Activated CD8-positive, alpha-beta memory T cell treated with anti-CD3 and anti-CD28 coated beads for 48 hours (primary cell): ENCODE data around the gene SPECC1L.

ENCODE experiments used
- DNase-seq, 3 experiments: peaks; one replicate each; pipeline ENCODE4 v3.0.0-alpha.2; 2020; ENCODE audit warnings: low read depth in 2 of 3, low spot score in 2 of 3

The SPECC1L gene

GRCh38 chr22:24394254-24394653 is 123.6 kb downstream of the SPECC1L start:
- DNase-seq = no peak

GRCh38 chr22:24398409-24398808 is 127.8 kb downstream of the SPECC1L start:
- DNase-seq = no peak

GRCh38 chr22:24400034-24400725 is 129.5 kb downstream of the SPECC1L start:
- DNase-seq = no peak

GRCh38 chr22:24400726-24401596 is 130.3 kb downstream of the SPECC1L start:
- DNase-seq = no peak

GRCh38 chr22:24401931-24402367 is 131.3 kb downstream of the SPECC1L start:
- no peak for DNase-seq

GRCh38 chr22:24402460-24403192 is 132.0 kb downstream of the SPECC1L start:
- no peak for DNase-seq

GRCh38 chr22:24403346-24403745 is 132.7 kb downstream of the SPECC1L start:
- DNase-seq = no peak

- no peak for DNase-seq
Observed at GRCh38 chr22:24404561-24405275, 134.1 kb downstream of the SPECC1L start.

GRCh38 chr22:24405631-24406321 is 135.1 kb downstream of the SPECC1L start:
- no peak for DNase-seq

GRCh38 chr22:24406322-24407277 is 136.0 kb downstream of the SPECC1L start:
- DNase-seq = no peak

GRCh38 chr22:24407278-24407665 is 136.6 kb downstream of the SPECC1L start:
- no peak for DNase-seq

GRCh38 chr22:24407884-24408283 is 137.3 kb downstream of the SPECC1L start:
- DNase-seq = no peak

- no peak for DNase-seq
Observed at GRCh38 chr22:24408630-24409029, 138.0 kb downstream of the SPECC1L start.

- DNase-seq = no peak
Observed at GRCh38 chr22:24409707-24410106, 139.1 kb downstream of the SPECC1L start.

GRCh38 chr22:24410110-24410856 is 139.7 kb downstream of the SPECC1L start:
- no peak for DNase-seq

- no peak for DNase-seq
Observed at GRCh38 chr22:24411256-24412004, 140.8 kb downstream of the SPECC1L start.

- no peak for DNase-seq
Observed at GRCh38 chr22:24412274-24412673, 141.6 kb downstream of the SPECC1L start.

- DNase-seq = no peak
Observed at GRCh38 chr22:24413271-24413670, 142.6 kb downstream of the SPECC1L start.
